ENCODE results near the gene CPT1B. TPM values are rescaled to one million over a fixed set of nuclear protein-coding genes. Genes with fewer than 3 reads are reported as not detected.

CPT1B gene
- polyA plus RNA-seq, 1 donor from 2014 or later, result 72.4 TPM

GRCh38 chr22:50523458-50523805, 54.8 kb downstream of the CPT1B start:
- no peak overlapping the region for H2AFZ ChIP-seq (ENCODE audit: low read depth, low read length)
- no peak overlapping the region for H3K9ac ChIP-seq (ENCODE audit: low read length)
- no peaks in the 10 kb centered on the region for H3F3A ChIP-seq (ENCODE audit: insufficient read depth, low read length, poor library complexity, severe bottlenecking)
- H3K4me3 ChIP-seq (ENCODE audit: low read length), result no peak overlapping the region
- no peak for TF ChIP-seq CTCF (IDR thresholded peaks at IDR 0.05; ENCODE audit: poor library complexity, severe bottlenecking)
- TF ChIP-seq POLR2AphosphoS5 (IDR thresholded peaks at IDR 0.05), result no peak
- TF ChIP-seq MXI1 (conservative IDR thresholded peaks at IDR 0.05; ENCODE audit: poor library complexity, severe bottlenecking), result no peak
- TF ChIP-seq EZH2 (IDR thresholded peaks at IDR 0.05; ENCODE audit: borderline replicate concordance, insufficient read depth, low read length, poor library complexity, severe bottlenecking), result no peak
- TF ChIP-seq REST (IDR thresholded peaks at IDR 0.05; ENCODE audit: borderline replicate concordance), result no peak
- no peaks in the 10 kb centered on the region for H3K79me2 ChIP-seq (replicated peaks; ENCODE audit: insufficient read depth, low read length)
- no peak overlapping the region for H3K27ac ChIP-seq (ENCODE audit: low read length)
- H3K4me2 ChIP-seq (ENCODE audit: low read length), result no peak overlapping the region
- no peaks in the 10 kb centered on the region for H3K9me2 ChIP-seq (ENCODE audit: insufficient read depth, low read length)
- H3K27me3 ChIP-seq (ENCODE audit: insufficient read depth, low read depth, low read length), result no peaks in the 10 kb centered on the region
- H4K20me1 ChIP-seq (ENCODE audit: insufficient read depth), result no peaks in the 10 kb centered on the region
- H3K9me3 ChIP-seq (ENCODE audit: low read length), result no peaks in the 10 kb centered on the region
- no peaks in the 10 kb centered on the region for H3K36me3 ChIP-seq (ENCODE audit: insufficient read depth, low read length)

- Histone ChIP-seq H3K9me2 (ENCODE audit: insufficient read depth, low read length) (no peaks in the 10 kb centered on the region), H3K9me3 (ENCODE audit: low read length) (no peaks in the 10 kb centered on the region), H4K20me1 (ENCODE audit: insufficient read depth) (no peaks in the 10 kb centered on the region), H3K4me2 (ENCODE audit: low read length) (no peak overlapping the region), H3K79me2 (replicated peaks; ENCODE audit: insufficient read depth, low read length) (no peaks in the 10 kb centered on the region), H2AFZ (ENCODE audit: low read depth, low read length) (no peak overlapping the region), H3K27me3 (ENCODE audit: insufficient read depth, low read depth, low read length) (no peaks in the 10 kb centered on the region), H3K27ac (ENCODE audit: low read length) (no peak overlapping the region), H3K4me3 (ENCODE audit: low read length) (no peak overlapping the region), H3F3A (ENCODE audit: insufficient read depth, low read length, poor library complexity, severe bottlenecking) (no peaks in the 10 kb centered on the region), H3K36me3 (ENCODE audit: insufficient read depth, low read length) (no peaks in the 10 kb centered on the region), H3K9ac (ENCODE audit: low read length) (no peak overlapping the region)
- no peak for TF ChIP-seq RAD21 (conservative IDR thresholded peaks at IDR 0.05)
- no peak for TF ChIP-seq REST (IDR thresholded peaks at IDR 0.05; ENCODE audit: borderline replicate concordance)
- TF ChIP-seq POLR2AphosphoS5 (IDR thresholded peaks at IDR 0.05), result no peak
- TF ChIP-seq EP300 (conservative IDR thresholded peaks at IDR 0.05; ENCODE audit: poor library complexity, severe bottlenecking), result no peak
- TF ChIP-seq MXI1 (conservative IDR thresholded peaks at IDR 0.05; ENCODE audit: poor library complexity, severe bottlenecking), result no peak
- TF ChIP-seq SMC3 (conservative IDR thresholded peaks at IDR 0.05; ENCODE audit: poor library complexity), result no peak
- no peak for TF ChIP-seq EZH2 (IDR thresholded peaks at IDR 0.05; ENCODE audit: borderline replicate concordance, insufficient read depth, low read length, poor library complexity, severe bottlenecking)
- no peak for TF ChIP-seq CTCF (IDR thresholded peaks at IDR 0.05; ENCODE audit: poor library complexity, severe bottlenecking)
- TF ChIP-seq TAF1 (IDR thresholded peaks at IDR 0.05; ENCODE audit: low read depth), result no peak
Observed at GRCh38 chr22:50522806-50523438, 55.3 kb downstream of the CPT1B start.

Measured in neural cell (in vitro differentiated cells).